ENCODE measurements around the gene MMAB.

Gene MMAB

GRCh38 chr12:109563291-109564284 is 9.7 kb downstream of the MMAB start:
- TF ChIP-seq CTCF (IDR thresholded peaks at IDR 0.05; ENCODE audit: insufficient read depth, low read depth, low read length, missing control alignments): no peak
- no peak overlapping the region for H3K4me3 ChIP-seq (ENCODE audit: low read length)
- no peak for DNase-seq (ENCODE audit: low read depth)

- no peak for TF ChIP-seq CTCF (IDR thresholded peaks at IDR 0.05; ENCODE audit: insufficient read depth, low read depth, low read length, missing control alignments)
- no peak for DNase-seq (ENCODE audit: low read depth)
- H3K4me3 ChIP-seq (ENCODE audit: low read length): no peak overlapping the region
Observed at GRCh38 chr12:109562871-109563270, 10.4 kb downstream of the MMAB start.

GRCh38 chr12:109561711-109562030 is 11.6 kb downstream of the MMAB start:
- no peak overlapping the region for H3K4me3 ChIP-seq (ENCODE audit: low read length)
- TF ChIP-seq CTCF (IDR thresholded peaks at IDR 0.05; ENCODE audit: insufficient read depth, low read depth, low read length, missing control alignments): no peak
- DNase-seq (ENCODE audit: low read depth): no peak

- no peak for TF ChIP-seq CTCF (IDR thresholded peaks at IDR 0.05; ENCODE audit: insufficient read depth, low read depth, low read length, missing control alignments)
- no peak for DNase-seq (ENCODE audit: low read depth)
- no peak overlapping the region for H3K4me3 ChIP-seq (ENCODE audit: low read length)
Observed at GRCh38 chr12:109560867-109561710, 12.2 kb downstream of the MMAB start.

- no peak for DNase-seq (ENCODE audit: low read depth)
- no peak overlapping the region for H3K4me3 ChIP-seq (ENCODE audit: low read length)
- TF ChIP-seq CTCF (IDR thresholded peaks at IDR 0.05; ENCODE audit: insufficient read depth, low read depth, low read length, missing control alignments): no peak
Observed at GRCh38 chr12:109559601-109560000, 13.7 kb downstream of the MMAB start.

GRCh38 chr12:109559200-109559505 is 14.2 kb downstream of the MMAB start:
- no peak overlapping the region for H3K4me3 ChIP-seq (ENCODE audit: low read length)
- DNase-seq (ENCODE audit: low read depth): no peak
- TF ChIP-seq CTCF (IDR thresholded peaks at IDR 0.05; ENCODE audit: insufficient read depth, low read depth, low read length, missing control alignments): no peak

Measured in epithelial cell of esophagus (primary cell).